WERI-Rb-1 (cell line): Measurements from ENCODE around the gene MRC2.
A peak's percentile ranks its signal among the peaks of the same experiment; 100 is the strongest.

Source experiments
- DNase-seq: peaks from one replicate; pipeline ENCODE4 v3.0.0-alpha.2; 2020
- H3K27ac ChIP-seq: fragments of 250-450 bp; sonication (Bioruptor Pico); 2 replicates; pipeline ENCODE4 v1.5.1; 2020; ENCODE audit warnings: mild to moderate bottlenecking, moderate library complexity
- H3K27me3 ChIP-seq: fragments of 250-450 bp; sonication (Bioruptor Pico); 2 replicates; pipeline ENCODE4 v1.5.1; 2021; ENCODE audit warnings: mild to moderate bottlenecking, low read depth, moderate library complexity; ENCODE audit not compliant: insufficient read depth, severe bottlenecking
- H3K36me3 ChIP-seq: fragments of 250-450 bp; sonication (Bioruptor Pico); 2 replicates; pipeline ENCODE4 v1.5.1; 2020; ENCODE audit warnings: mild to moderate bottlenecking, moderate library complexity
- H3K4me3 ChIP-seq: 2 replicates; pipeline ENCODE4 v1.5.1; 2011; ENCODE audit warnings: low read depth, mild to moderate bottlenecking, control low read depth, low read length
- H3K9me3 ChIP-seq: fragments of 250-450 bp; sonication (Bioruptor Pico); 2 replicates; pipeline ENCODE4 v1.5.1; 2021; ENCODE audit warnings: mild to moderate bottlenecking, moderate library complexity; ENCODE audit not compliant: severe bottlenecking
- TF ChIP-seq, protein P1 (sequence below): IDR thresholded peaks from 2 replicates; pipeline ENCODE4 v1.5.1; 2011; ENCODE audit warnings: low read depth, mild to moderate bottlenecking, control low read depth, inconsistent platforms, low read length

The MRC2 gene

DNA sequence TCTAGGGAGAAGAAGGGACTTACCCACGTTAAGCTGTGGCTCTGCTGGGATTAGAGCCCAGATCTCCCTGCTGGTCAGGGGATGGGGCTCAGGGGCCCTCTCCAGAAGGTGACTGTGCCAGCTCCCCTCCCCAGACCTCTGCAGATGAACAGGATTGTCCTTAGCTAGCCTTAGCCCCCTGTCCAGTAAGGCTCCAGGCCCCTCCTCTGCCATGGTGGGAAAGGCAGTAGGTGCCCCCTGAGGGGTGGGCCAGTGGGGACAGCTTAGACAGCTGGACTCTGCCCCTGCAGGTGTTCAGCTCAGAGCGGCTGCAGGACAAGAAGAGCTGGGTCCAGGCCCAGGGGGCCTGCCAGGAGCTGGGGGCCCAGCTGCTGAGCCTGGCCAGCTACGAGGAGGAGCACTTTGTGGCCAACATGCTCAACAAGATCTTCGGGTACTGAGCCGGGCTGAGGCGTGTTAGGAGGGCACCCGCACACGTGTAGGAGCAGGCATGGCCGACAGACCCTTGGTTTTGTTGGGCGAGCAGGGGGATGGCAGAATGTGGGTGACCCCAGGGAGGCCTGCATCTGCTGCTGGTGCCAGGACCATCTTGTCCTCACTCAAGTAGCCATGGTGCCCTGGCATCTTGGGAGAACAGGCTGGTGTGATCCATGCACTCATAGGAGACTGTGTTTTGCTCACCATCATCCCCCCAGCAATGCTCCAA is 50.9 kb downstream of the MRC2 start:
- DNase-seq = peak; percentile 92
- Histone ChIP-seq H3K27ac (peak overlapping the region; percentile 70), H3K27me3 (no peaks in the 10 kb centered on the region), H3K9me3 (no peaks in the 10 kb centered on the region), H3K36me3 (no peaks in the 10 kb centered on the region), H3K4me3 (no peak overlapping the region)
- TF ChIP-seq, protein P1, sequence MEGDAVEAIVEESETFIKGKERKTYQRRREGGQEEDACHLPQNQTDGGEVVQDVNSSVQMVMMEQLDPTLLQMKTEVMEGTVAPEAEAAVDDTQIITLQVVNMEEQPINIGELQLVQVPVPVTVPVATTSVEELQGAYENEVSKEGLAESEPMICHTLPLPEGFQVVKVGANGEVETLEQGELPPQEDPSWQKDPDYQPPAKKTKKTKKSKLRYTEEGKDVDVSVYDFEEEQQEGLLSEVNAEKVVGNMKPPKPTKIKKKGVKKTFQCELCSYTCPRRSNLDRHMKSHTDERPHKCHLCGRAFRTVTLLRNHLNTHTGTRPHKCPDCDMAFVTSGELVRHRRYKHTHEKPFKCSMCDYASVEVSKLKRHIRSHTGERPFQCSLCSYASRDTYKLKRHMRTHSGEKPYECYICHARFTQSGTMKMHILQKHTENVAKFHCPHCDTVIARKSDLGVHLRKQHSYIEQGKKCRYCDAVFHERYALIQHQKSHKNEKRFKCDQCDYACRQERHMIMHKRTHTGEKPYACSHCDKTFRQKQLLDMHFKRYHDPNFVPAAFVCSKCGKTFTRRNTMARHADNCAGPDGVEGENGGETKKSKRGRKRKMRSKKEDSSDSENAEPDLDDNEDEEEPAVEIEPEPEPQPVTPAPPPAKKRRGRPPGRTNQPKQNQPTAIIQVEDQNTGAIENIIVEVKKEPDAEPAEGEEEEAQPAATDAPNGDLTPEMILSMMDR = no peak

DNA sequence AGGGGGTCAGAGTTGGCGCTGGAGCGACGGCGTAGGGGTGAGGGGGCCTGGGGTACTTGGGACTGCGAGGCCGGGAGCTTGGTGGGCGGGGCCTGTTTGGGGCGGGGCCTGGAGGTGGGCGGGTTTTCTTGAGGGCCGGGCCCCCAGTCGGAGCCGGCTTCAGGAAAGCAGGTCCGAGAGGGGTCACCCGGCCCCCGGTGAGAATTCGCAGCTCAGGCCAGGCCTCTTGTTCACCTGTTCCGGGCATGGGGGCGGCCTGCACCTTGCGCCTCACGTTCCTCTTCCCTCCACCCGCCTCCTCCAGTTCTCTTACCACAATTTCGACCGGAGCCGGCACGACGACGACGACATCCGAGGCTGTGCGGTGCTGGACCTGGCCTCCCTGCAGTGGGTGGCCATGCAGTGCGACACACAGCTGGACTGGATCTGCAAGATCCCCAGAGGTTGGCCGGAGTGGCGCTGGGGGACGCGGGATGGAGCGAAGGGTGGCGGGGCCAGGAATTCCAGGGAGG is 52.5 kb downstream of the MRC2 start:
- no peak overlapping the region for H3K27ac ChIP-seq
- H3K4me3 ChIP-seq = no peak overlapping the region
- H3K27me3 ChIP-seq = no peaks in the 10 kb centered on the region
- H3K9me3 ChIP-seq = no peaks in the 10 kb centered on the region
- TF ChIP-seq, protein P1 = no peak
- H3K36me3 ChIP-seq = no peaks in the 10 kb centered on the region
- DNase-seq = no peak

DNA sequence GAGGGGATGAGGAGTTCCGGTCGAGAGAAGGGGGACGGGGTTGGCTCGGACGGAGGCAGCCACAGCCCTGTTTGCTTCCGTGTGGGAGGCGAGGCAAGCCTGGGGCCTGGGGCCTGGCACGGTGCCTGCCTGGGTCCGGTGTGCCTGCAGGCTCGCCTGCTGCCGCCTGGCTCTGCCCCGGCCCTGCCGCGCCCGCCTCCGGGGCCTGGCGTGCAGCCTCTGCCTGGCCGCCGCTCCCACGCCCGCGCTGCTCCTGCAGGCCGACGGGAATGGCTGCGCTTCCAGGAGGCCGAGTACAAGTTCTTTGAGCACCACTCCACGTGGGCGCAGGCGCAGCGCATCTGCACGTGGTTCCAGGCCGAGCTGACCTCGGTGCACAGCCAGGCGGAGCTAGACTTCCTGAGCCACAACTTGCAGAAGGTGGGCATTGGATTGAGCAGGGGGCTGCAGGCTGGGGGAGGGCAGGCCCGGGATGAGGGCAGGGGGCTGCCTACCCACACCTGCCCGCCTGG is 53.1 kb downstream of the MRC2 start:
- no peak for DNase-seq

DNA sequence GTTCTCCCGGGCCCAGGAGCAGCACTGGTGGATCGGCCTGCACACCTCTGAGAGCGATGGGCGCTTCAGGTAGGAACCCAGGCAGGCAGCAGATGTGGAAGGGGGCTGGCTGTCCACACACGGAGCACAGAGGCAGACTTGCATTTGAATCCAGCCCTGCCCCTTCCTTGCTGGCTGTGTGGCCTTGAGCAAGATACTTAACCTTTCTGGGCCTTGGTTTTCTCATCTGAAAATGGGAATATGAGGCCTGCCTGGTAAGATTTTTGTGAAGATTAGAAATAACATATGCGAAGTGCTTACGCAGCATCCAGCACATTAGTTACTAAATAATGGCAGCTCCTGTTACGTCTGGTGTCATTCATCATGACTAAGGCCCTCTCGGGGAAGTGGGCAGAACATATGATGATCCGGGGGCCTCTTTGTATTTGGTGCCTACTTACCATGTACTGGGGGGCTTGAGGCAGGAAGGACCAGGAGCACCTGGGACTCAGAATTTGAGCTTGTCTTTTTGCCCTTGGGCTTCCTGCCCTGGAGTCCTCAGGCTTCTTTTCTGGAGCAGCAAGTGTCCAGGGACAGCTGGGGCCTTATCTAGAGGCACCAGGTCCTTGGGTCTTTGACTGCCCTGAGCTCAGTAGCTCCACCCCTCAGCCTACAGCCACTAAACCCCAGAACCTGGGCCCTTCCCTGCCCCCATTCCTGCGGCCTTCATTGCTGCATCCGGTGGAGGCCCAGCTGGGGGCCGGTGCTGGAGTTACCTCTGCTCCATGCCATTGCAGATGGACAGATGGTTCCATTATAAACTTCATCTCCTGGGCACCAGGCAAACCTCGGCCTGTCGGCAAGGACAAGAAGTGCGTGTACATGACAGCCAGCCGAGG is 53.8 kb downstream of the MRC2 start:
- Histone ChIP-seq H3K36me3 (no peaks in the 10 kb centered on the region), H3K9me3 (peaks cover 2% of the 10 kb centered on the region), H3K27me3 (no peaks in the 10 kb centered on the region)

More for the DNA sequence above, 53.1 kb downstream of the MRC2 start:
- H3K36me3 ChIP-seq = no peaks in the 10 kb centered on the region
- H3K4me3 ChIP-seq = no peak overlapping the region
- H3K27me3 ChIP-seq = no peaks in the 10 kb centered on the region
- H3K9me3 ChIP-seq = no peaks in the 10 kb centered on the region
- TF ChIP-seq, protein P1 = no peak
- H3K27ac ChIP-seq = peak overlapping the region; percentile 43; the same call in 1 of the 2 replicates

DNA sequence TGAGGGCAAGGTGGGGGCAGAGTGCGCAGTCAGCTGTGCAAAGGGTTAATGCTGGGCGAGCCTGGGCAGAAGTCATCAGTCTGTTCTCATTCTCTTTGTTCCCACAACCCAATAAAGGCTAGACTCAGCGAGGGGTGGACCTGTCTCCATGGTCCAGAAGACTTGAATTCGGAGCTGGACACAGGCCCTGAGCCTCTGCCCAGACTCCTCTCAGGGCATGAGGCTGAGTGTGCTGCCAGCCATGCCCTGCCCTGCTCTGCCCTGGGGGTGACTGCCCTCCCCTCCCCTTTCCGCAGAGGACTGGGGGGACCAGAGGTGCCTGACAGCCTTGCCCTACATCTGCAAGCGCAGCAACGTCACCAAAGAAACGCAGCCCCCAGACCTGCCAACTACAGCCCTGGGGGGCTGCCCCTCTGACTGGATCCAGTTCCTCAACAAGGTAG is 54.5 kb downstream of the MRC2 start:
- no peak overlapping the region for H3K4me3 ChIP-seq
- H3K27ac ChIP-seq = peak overlapping the region; percentile 43
- H3K36me3 ChIP-seq = no peaks in the 10 kb centered on the region
- TF ChIP-seq, protein P1 = no peak
- no peaks in the 10 kb centered on the region for H3K27me3 ChIP-seq
- peaks cover 2% of the 10 kb centered on the region for H3K9me3 ChIP-seq
- DNase-seq = no peak

More for the DNA sequence above, 53.8 kb downstream of the MRC2 start:
- DNase-seq = peak; percentile 81
- TF ChIP-seq, protein P1 = no peak
- Histone ChIP-seq H3K27ac (peak overlapping the region; percentile 43), H3K4me3 (no peak overlapping the region)
